Fibroblast of villous mesenchyme (primary cell): ENCODE measurements around the gene RNF227. TPM values are rescaled to one million over a fixed set of nuclear protein-coding genes. Genes with fewer than 3 reads are reported as not detected.

ENCODE experiments used
- DNase-seq: peaks from one replicate; pipeline ENCODE4 v3.0.0-alpha.2; 2010; ENCODE audit warnings: low read depth
- H3K4me3 ChIP-seq: 2 replicates; pipeline ENCODE4 v1.5.1; 2011; ENCODE audit warnings: low read depth, mild to moderate bottlenecking, low read length
- CTCF ChIP-seq: IDR thresholded peaks from 2 replicates; pipeline ENCODE4 v1.5.1; 2012; ENCODE audit warnings: low read depth, mild to moderate bottlenecking, low read length; ENCODE audit not compliant: insufficient read depth
- total RNA-seq: library from RNA; depleted of rRNA; stranded (reverse); fragments of >200 nt; gene quantifications from 2 replicates; pipeline ENCODE4 v1.2.3, GENCODE V29; 2012

Gene RNF227
- total RNA-seq, 1 donor, result 2.2 TPM

GRCh38 chr17:7951143-7951792 lies 35.2 kb upstream of the RNF227 start:
- no peak overlapping the region for H3K4me3 ChIP-seq
- DNase-seq, result no peak
- no peak for TF ChIP-seq CTCF

DNA sequence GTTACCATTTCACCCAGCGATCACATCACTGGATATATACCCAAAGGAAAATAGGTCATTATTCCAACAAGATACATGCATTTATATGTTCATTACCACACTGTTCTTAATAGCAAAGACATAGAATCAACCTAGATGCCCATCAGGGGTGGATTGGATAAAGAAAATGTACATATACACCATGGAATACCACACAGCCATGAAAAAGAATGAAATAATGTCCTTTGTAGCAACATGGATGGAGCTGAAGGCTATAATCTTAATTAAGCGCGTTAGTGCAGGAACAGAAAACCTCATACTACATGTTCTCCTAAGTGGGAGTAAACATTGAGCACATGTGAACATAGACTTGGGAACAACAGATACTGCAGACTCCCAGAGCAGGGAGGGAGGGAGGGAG lies 34.5 kb upstream of the RNF227 start:
- no peak overlapping the region for H3K4me3 ChIP-seq
- no peak for TF ChIP-seq CTCF
- DNase-seq, result no peak

GRCh38 chr17:7947651-7948050 lies 31.6 kb upstream of the RNF227 start:
- no peak for TF ChIP-seq CTCF
- no peak for DNase-seq
- no peak overlapping the region for H3K4me3 ChIP-seq

GRCh38 chr17:7946441-7946840 lies 30.4 kb upstream of the RNF227 start:
- no peak overlapping the region for H3K4me3 ChIP-seq
- no peak for DNase-seq
- TF ChIP-seq CTCF, result no peak

DNA sequence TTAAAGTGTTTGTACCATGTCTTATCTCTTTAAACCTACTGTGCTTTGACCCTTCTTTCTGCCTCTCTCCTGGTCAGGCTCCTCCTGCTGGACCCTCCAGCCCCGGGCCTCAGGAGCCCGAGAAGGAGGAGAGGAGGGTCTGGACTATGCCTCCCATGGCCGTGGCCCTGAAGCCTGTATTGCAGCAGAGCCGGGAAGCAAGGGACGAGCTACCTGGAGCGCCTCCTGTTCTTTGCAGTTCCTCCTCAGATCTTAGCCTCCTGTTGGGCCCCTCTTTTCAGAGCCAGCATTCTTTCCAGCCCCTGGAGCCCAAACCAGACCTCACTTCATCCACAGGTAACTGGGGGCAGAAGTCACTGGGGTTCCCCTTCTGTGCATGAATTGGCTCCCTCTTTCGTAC lies 29.6 kb upstream of the RNF227 start:
- no peak for TF ChIP-seq CTCF
- H3K4me3 ChIP-seq, result no peak overlapping the region
- DNase-seq, result no peak

DNA sequence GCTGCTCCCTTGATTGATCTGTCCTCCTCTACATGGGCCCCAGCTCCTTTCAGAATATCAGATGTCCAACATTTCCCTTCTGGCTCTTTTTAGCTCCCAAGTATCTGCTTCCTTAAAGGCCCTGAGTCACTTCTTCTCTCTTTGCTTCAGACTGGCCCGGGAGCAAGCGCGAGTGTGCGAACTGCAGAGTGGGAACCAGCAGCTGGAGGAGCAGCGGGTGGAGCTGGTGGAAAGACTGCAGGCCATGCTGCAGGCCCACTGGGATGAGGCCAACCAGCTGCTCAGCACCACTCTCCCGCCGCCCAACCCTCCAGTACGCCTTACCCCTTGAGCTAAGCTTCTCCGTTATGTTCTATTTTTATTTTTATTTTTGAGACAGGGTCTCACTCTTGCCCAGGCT lies 28.2 kb upstream of the RNF227 start:
- TF ChIP-seq CTCF, result no peak
- DNase-seq, result no peak
- no peak overlapping the region for H3K4me3 ChIP-seq

GRCh38 chr17:7943291-7943690 lies 27.2 kb upstream of the RNF227 start:
- H3K4me3 ChIP-seq, result no peak overlapping the region
- TF ChIP-seq CTCF, result no peak
- DNase-seq, result no peak
